Measurements from ENCODE around the gene FOXA2. TPM values are rescaled to one million over a fixed set of nuclear protein-coding genes. Genes with fewer than 3 reads are reported as not detected.

The FOXA2 gene
- total and polyA plus RNA-seq, 2 donors (not counting 3 experiments of a cell fraction or from before 2014, with no cell fraction given) = not detected

DNA sequence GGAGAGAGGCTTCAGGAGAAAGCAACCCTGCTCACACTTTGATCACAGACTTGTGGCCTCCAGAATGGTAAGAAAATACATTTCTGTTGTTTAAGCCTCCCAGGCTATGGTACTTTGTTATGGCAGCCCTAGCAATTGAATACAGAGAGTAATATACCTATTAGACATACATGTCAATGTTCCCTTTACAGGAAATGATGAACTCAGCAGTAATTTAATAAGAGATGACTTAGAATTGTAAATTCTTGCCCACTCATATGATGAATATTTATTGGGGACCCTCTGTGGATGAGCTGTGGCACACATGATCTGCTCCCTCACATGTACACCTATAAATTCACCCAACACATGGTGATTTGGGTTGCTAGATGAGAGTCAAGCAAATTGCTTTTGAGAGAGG, 20.4 kb upstream of the FOXA2 start:
- Histone ChIP-seq H3K4me1 (ENCODE audit: control insufficient read depth, extremely low read depth, insufficient read depth, low read length) (no peaks in the 10 kb centered on the region), H3K9ac (replicated peaks; ENCODE audit: extremely low read depth, insufficient read depth, low read length) (no peak overlapping the region), H3K79me2 (ENCODE audit: control insufficient read depth, insufficient read depth, low read length) (no peaks in the 10 kb centered on the region), H3K27ac (ENCODE audit: insufficient read depth, low read depth, low read length) (no peak overlapping the region), H3K9me1 (replicated peaks; ENCODE audit: control insufficient read depth, extremely low read depth, insufficient read depth, low read length) (no peaks in the 10 kb centered on the region), H4K20me1 (replicated peaks; ENCODE audit: control insufficient read depth, extremely low read depth, insufficient read depth, low read length) (no peaks in the 10 kb centered on the region), H2AFZ (ENCODE audit: low read depth, low read length) (no peak overlapping the region), H3K27me3 (ENCODE audit: control insufficient read depth in 2 of 2, insufficient read depth in 2 of 2, low read length in 2 of 2) (no peaks in the 10 kb centered on the region), H3K36me3 (ENCODE audit: control insufficient read depth in 2 of 2, extremely low read depth in 1 of 2, insufficient read depth in 2 of 2, low read length in 2 of 2) (no peaks in the 10 kb centered on the region), H3K4me2 (ENCODE audit: insufficient read depth, low read length) (no peak overlapping the region), H3K9me3 (replicated peaks; ENCODE audit: control insufficient read depth, insufficient read depth, low read length) (no peaks in the 10 kb centered on the region), H3K4me3 (replicated peaks in 1 of 3; ENCODE audit: insufficient read depth in 1 of 3, low read depth in 1 of 3, low read length in 3 of 3) (no peak overlapping the region)
- ChIA-PET POLR2A (no interaction called here), CTCF (interaction anchor here (1.2 kb wide), 1 partner anchor 18 kb away, joined by 3 read pairs; no protein-coding TSS in a partner anchor)
- dilution Hi-C loops (cut with MboI; ENCODE audit: extremely low pct_ligation_motif_present, low sequenced_read_pairs) = no loop called here
- TF ChIP-seq GATA2 (IDR thresholded peaks at IDR 0.05; ENCODE audit: insufficient read depth, insufficient read length, low read depth, low read length) = no peak
- no peak for TF ChIP-seq POLR2AphosphoS5 (IDR thresholded peaks at IDR 0.05; ENCODE audit: insufficient read depth, low read depth, low read length)
- TF ChIP-seq EZH2 (IDR thresholded peaks at IDR 0.05; ENCODE audit: borderline replicate concordance, low read depth, low read length, severe bottlenecking) = no peak
- no peak for TF ChIP-seq FOS (IDR thresholded peaks at IDR 0.05; ENCODE audit: borderline replicate concordance, insufficient read depth, low read length)
- TF ChIP-seq MYC (IDR thresholded peaks at IDR 0.05; ENCODE audit: low read depth, low read length) = no peak
- TF ChIP-seq, protein P1, sequence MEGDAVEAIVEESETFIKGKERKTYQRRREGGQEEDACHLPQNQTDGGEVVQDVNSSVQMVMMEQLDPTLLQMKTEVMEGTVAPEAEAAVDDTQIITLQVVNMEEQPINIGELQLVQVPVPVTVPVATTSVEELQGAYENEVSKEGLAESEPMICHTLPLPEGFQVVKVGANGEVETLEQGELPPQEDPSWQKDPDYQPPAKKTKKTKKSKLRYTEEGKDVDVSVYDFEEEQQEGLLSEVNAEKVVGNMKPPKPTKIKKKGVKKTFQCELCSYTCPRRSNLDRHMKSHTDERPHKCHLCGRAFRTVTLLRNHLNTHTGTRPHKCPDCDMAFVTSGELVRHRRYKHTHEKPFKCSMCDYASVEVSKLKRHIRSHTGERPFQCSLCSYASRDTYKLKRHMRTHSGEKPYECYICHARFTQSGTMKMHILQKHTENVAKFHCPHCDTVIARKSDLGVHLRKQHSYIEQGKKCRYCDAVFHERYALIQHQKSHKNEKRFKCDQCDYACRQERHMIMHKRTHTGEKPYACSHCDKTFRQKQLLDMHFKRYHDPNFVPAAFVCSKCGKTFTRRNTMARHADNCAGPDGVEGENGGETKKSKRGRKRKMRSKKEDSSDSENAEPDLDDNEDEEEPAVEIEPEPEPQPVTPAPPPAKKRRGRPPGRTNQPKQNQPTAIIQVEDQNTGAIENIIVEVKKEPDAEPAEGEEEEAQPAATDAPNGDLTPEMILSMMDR (IDR thresholded peaks at IDR 0.05; ENCODE audit: extremely low read depth in 1 of 2, insufficient read depth in 1 of 2, low read depth in 1 of 2, low read length in 2 of 2) = no peak
- BruUV-seq (replicated peaks) = no TSS peak
- FAIRE-seq (no peak), DNase-seq (ENCODE audit: low read depth, low spot score) (no peak)
- intact Hi-C loops (cut with micrococcal nuclease) = no loop called here
